KMS-11 (cell line): ENCODE measurements around the gene WDR86.

Experiments
- H2AFZ ChIP-seq: fragments of 200-600 bp; sonication (generic); 2 replicates; pipeline ENCODE4 v1.6.1; 2016; ENCODE audit warnings: antibody characterized with exemption, mixed run types, low read depth
- H3K27ac ChIP-seq: fragments of 200-600 bp; sonication (generic); 2 replicates; pipeline ENCODE4 v1.6.1; 2016; ENCODE audit warnings: mild to moderate bottlenecking, mixed run types
- H3K27me3 ChIP-seq: fragments of 200-600 bp; sonication (generic); 2 replicates; pipeline ENCODE4 v1.6.1; 2017; ENCODE audit warnings: mild to moderate bottlenecking, low read depth, mixed run types, moderate library complexity; ENCODE audit not compliant: insufficient read depth
- H3K36me3 ChIP-seq: fragments of 200-600 bp; sonication (generic); 2 replicates; pipeline ENCODE4 v1.6.1; 2017; ENCODE audit warnings: mild to moderate bottlenecking, mixed run types; ENCODE audit not compliant: insufficient read depth
- H3K4me1 ChIP-seq: fragments of 200-600 bp; sonication (generic); 2 replicates; pipeline ENCODE4 v1.6.1; 2016; ENCODE audit warnings: mild to moderate bottlenecking, low read depth, mixed run types; ENCODE audit not compliant: poor library complexity, severe bottlenecking
- H3K4me2 ChIP-seq: fragments of 200-600 bp; sonication (generic); 2 replicates; pipeline ENCODE4 v1.7.0; 2016; ENCODE audit warnings: mild to moderate bottlenecking, mixed run types
- H3K4me3 ChIP-seq: fragments of 200-600 bp; sonication (generic); IDR thresholded peaks from 2 replicates; pipeline ENCODE4 v1.6.1; 2017; ENCODE audit warnings: low read depth, low read length, mixed read lengths; ENCODE audit not compliant: insufficient read depth
- H3K79me2 ChIP-seq: fragments of 200-600 bp; sonication (generic); 2 replicates; pipeline ENCODE4 v1.6.1; 2016; ENCODE audit warnings: low read depth, mixed run types; ENCODE audit not compliant: insufficient read depth
- H3K9ac ChIP-seq: fragments of 200-600 bp; sonication (generic); 2 replicates; pipeline ENCODE4 v1.6.1; 2016; ENCODE audit warnings: mild to moderate bottlenecking, mixed run types
- H4K20me1 ChIP-seq: fragments of 200-600 bp; sonication (generic); 2 replicates; pipeline ENCODE4 v1.6.1; 2016; ENCODE audit warnings: mild to moderate bottlenecking, mixed run types; ENCODE audit not compliant: insufficient read depth
- TF ChIP-seq, protein P1 (sequence below): fragments of 200-600 bp; sonication (generic); conservative IDR thresholded peaks from 2 replicates; pipeline ENCODE4 v1.6.1; 2017; ENCODE audit warnings: low read depth, mild to moderate bottlenecking, antibody characterized with exemption, low read length, moderate library complexity, mixed read lengths

Gene WDR86

DNA sequence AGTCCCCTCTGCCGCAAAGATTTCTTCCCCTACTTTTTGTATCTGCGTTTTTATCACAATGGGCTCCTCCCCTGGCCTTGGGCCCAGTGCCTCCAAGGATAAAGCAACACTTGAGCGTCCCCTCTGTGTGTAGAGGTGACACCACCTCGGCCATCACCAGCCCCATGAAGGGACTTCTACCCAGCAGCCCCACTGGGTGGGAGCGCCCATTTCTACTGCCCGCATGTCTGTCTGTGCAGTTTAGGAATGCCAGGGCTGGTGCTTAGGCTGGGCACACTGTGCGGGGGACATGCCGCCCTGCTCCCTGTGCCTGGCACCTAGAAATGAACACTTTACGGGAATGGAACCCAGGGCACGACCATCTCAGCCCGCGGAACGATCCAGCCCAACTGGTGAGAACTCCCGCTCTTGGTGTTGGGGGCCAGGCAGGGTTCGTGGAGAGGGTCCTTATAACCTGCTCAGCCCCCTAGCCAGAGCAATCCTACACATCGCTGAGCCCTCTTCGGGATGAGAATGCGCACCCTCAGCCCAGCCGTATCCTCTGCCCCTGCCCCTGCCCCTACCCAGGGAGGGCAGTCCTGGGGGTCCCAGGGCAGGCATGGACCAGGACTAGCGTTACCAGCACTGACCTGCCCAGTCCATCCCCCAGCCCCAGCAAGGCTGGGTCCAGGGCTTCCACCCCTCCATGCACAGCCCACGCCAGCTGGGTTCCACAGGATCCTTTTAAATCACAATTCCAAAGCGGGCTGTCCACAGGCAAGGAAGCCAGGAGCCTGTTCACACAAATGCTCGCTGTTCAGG lies 17.3 kb upstream of the WDR86 start:
- no peak overlapping the region for H2AFZ ChIP-seq
- TF ChIP-seq, protein P1, sequence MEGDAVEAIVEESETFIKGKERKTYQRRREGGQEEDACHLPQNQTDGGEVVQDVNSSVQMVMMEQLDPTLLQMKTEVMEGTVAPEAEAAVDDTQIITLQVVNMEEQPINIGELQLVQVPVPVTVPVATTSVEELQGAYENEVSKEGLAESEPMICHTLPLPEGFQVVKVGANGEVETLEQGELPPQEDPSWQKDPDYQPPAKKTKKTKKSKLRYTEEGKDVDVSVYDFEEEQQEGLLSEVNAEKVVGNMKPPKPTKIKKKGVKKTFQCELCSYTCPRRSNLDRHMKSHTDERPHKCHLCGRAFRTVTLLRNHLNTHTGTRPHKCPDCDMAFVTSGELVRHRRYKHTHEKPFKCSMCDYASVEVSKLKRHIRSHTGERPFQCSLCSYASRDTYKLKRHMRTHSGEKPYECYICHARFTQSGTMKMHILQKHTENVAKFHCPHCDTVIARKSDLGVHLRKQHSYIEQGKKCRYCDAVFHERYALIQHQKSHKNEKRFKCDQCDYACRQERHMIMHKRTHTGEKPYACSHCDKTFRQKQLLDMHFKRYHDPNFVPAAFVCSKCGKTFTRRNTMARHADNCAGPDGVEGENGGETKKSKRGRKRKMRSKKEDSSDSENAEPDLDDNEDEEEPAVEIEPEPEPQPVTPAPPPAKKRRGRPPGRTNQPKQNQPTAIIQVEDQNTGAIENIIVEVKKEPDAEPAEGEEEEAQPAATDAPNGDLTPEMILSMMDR = no peak
- H3K9ac ChIP-seq = no peak overlapping the region
- H4K20me1 ChIP-seq = no peaks in the 10 kb centered on the region
- no peak overlapping the region for H3K4me2 ChIP-seq
- no peaks in the 10 kb centered on the region for H3K79me2 ChIP-seq
- H3K36me3 ChIP-seq = no peaks in the 10 kb centered on the region
- H3K4me3 ChIP-seq = no peak overlapping the region
- peaks cover 26% of the 10 kb centered on the region for H3K4me1 ChIP-seq
- no peaks in the 10 kb centered on the region for H3K27me3 ChIP-seq
- H3K27ac ChIP-seq = no peak overlapping the region

DNA sequence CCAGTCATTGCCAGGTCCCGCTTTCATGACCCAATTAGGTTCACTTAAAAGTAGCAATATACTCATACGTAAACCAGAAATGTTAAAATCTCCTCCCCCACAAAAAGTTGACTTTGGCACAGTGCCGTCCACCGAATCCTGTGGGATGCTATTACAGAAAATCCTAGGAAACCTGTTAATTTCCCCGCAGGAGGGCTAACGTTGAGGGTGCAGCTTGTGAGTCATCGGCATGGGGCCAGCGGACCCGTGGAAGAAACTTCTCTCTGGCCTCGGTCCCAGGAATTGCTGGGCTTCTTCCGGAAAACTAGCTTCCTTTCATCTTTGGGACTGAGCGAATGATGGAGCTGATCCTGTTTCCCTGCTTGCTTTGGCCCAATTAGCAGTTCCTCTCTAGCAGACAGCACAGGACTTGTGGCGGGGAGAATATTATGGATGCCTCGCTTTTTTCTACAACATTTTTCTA lies 16.6 kb upstream of the WDR86 start:
- Histone ChIP-seq H3K27ac (no peak overlapping the region), H3K36me3 (no peaks in the 10 kb centered on the region), H3K4me2 (no peak overlapping the region), H2AFZ (no peak overlapping the region), H3K4me3 (no peak overlapping the region), H3K4me1 (peaks cover 26% of the 10 kb centered on the region), H4K20me1 (no peaks in the 10 kb centered on the region), H3K79me2 (no peaks in the 10 kb centered on the region), H3K9ac (no peak overlapping the region), H3K27me3 (no peaks in the 10 kb centered on the region)
- TF ChIP-seq, protein P1 = no peak

DNA sequence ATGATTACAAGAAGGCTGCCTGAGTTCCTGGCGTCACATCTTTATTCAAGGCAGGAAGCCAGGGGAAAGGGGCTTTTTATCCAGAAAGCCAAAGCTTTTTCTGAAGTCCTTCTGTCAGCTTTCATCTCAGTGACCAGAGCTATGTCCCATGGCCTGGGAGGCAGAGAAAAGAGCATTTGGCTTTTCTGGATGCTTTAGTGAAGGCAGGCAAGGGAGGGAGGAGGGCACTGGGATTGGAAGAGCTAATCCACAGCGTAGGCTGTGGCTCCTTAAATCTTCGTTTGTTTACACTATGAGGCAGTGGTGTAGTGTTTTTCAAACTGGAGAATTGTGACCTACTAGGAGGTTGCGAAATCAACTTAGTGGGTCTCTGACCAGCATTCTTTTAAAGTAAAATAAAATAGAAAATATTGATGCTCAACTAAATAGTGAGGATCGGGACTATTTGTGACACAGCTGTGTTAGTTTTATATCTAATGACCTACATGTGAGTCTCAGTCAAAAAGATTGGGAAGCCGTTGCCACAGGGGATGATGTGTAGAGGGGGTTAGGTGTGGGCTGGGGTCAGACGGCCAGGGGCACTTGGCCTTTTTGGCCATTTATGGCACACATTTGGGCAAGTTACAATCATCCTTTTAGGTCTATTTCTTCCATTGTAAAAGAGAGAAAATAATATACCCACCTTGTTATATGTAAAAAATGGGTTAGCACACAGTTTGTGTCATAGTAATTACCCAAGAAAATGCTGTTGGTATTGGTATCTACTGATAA lies 16.0 kb upstream of the WDR86 start:
- Histone ChIP-seq H3K27ac (no peak overlapping the region), H2AFZ (no peak overlapping the region)

DNA sequence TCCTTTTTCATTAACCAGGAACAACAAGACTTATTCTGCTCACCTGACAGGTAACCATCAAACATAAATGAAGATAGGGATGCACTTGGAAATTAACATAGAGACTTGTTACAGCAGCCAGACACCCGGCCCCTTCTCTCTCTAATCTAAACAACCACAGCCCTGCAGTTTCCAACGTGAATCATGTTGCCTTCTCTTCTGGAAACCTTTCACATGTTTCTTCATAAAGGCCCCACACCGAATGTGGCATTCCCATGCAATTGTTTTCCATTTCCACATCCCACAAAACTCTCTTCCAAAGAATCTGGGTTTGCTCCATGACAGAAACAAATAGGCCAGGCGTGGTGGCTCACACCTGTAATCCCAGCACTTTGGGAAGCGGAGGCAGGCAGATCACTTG lies 15.0 kb upstream of the WDR86 start:
- no peaks in the 10 kb centered on the region for H3K36me3 ChIP-seq
- no peak overlapping the region for H2AFZ ChIP-seq
- H3K27me3 ChIP-seq = no peaks in the 10 kb centered on the region
- H3K9ac ChIP-seq = no peak overlapping the region
- no peaks in the 10 kb centered on the region for H3K79me2 ChIP-seq
- no peaks in the 10 kb centered on the region for H4K20me1 ChIP-seq
- H3K4me3 ChIP-seq = no peak overlapping the region
- H3K4me2 ChIP-seq = no peak overlapping the region
- H3K4me1 ChIP-seq = peaks cover 17% of the 10 kb centered on the region
- TF ChIP-seq, protein P1 = no peak
- no peak overlapping the region for H3K27ac ChIP-seq

More for the DNA sequence above, 16.0 kb upstream of the WDR86 start:
- H3K9ac ChIP-seq = no peak overlapping the region
- no peak overlapping the region for H3K4me2 ChIP-seq
- H3K79me2 ChIP-seq = no peaks in the 10 kb centered on the region
- peaks cover 26% of the 10 kb centered on the region for H3K4me1 ChIP-seq
- H3K4me3 ChIP-seq = no peak overlapping the region
- TF ChIP-seq, protein P1 = no peak
- no peaks in the 10 kb centered on the region for H4K20me1 ChIP-seq
- no peaks in the 10 kb centered on the region for H3K36me3 ChIP-seq
- H3K27me3 ChIP-seq = no peaks in the 10 kb centered on the region
